Measurements from ENCODE around the gene TNNI2.

TNNI2 gene

DNA sequence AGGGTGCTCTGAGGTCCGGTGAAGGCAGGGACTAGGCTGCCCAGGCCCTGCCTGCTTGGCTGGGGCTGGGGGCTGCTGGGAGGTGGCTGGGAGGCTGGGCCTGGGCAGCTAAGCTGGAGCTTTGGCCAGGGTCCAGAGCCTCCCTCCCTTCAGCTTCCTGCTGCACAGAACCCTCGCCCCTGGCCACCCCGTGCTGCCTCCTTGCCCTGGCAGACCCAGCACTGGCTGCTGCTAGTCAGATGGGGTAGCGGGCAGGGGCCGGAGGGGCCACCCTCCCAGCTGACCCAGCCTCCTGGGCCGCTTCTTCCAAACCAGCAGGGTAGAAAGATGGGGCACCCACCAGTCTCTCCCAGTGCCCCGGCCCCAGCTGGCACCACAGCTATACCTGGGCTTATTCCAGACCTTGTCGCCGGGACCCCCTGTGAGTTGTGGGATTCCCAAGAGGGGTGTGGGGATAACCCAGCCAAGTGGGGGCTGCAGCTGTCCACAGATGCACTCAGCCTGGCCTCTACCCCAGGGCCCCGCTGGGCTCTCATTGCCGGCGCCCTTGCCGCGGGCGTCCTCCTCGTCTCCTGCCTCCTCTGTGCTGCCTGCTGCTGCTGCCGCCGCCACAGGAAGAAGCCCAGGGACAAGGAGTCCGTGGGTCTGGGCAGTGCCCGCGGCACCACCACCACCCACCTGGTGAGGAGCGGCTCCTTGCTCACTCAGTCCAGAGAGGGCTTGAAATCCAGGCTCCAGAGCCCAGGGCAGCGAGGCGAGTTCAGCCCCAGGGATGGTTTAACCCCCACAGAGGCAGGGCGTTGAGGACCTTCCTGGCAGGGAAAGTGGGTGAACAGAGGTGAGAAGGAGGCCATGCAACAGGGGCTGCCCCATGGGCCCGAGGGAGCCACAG, 3.8 kb upstream of the TNNI2 start, which contains the start of gene SYT8:
Gene SYT8 (plus strand): TSS at position 212 of the 892 bp plus-strand sequence. CDS start 116 bp downstream, at position 328.
- no peak for DNase-seq

DNA sequence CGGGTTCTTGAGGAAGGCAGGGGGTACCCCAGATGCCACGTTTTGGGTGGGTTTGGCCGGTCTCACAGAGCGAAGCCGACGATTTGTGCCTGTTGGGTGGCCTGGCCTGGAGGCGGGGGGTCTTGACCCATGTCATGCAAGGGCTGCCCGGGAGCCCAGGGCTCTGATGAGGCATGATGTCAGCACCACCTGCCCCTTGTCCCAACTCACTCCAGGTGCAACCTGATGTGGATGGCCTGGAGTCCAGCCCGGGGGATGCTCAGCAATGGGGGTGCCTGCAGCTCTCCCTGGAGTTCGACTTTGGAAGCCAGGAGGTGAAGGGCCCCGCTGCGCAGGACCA, 3.1 kb upstream of the TNNI2 start:
- DNase-seq: no peak

DNA sequence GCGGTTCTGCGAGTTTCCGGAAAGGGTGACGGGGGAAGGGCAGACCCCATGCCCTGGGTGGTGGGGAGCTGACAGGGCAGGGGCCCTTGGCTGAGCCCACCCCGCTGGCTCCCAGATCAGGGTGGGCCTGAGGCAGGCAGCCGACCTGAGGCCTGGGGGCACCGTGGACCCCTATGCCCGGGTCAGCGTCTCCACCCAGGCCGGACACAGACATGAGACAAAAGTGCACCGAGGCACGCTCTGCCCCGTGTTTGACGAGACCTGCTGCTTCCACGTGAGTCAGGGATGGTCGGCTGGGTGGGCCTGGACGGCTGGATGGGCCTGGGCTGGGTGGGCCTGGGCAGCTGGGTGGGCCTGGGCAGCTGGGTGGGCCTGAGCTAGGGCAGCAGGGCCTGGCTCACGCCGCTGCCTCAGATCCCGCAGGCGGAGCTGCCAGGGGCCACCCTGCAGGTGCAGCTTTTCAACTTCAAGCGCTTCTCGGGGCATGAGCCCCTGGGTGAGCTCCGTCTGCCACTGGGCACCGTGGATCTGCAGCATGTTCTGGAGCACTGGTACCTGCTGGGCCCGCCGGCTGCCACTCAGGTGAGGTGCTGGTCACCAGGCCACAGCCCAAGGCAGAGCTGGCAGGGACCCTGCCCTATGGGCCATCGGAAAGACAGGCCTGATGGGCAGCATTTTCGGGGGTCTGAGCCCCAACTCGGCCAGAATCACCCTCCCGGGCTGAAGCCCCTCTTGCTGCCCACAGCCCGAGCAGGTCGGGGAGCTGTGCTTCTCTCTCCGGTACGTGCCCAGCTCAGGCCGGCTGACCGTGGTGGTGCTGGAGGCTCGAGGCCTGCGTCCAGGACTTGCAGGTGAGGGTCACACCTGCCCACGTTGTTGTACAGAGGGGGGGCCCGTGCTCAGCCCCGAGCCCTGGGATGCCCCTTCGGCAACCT, 2.5 kb upstream of the TNNI2 start:
- no peak for DNase-seq

DNA sequence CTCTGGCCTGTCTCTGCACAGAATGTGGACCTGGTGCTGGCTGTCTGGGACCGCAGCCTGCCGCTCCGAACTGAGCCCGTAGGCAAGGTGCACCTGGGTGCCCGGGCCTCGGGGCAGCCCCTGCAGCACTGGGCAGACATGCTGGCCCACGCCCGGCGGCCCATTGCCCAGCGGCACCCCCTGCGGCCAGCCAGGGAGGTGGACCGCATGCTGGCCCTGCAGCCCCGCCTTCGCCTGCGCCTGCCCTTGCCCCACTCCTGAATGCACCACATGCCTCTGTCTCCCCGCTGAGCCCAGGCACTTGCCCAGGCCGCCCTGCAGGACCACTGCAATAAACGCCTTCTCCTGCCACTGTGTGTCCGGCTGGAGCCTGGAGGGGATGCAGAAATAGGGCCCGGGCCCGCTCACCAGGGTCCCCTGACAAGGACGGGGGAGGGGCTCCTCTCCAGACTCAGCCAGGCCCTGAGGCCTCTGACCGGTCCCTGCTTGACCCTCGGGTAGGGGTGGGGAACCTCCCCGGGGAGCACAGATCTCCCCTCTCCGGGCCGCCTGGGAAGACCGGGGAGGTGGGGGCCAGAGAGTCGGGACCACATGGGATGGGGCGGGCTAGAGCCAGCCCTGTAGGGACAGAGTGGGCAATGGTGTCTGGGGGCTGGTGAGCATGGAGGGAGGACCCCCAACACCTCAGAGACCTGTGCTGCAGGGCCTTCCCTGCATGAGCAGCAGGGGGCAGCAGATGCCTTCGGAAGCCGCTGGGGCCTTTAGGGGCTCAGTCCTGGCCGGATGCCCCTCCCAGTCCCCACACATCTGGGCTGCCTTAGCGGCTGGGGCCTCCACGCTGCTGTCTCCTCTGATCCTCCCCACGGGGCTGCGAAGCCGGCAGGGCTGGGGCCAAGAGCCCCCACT, 1.4 kb upstream of the TNNI2 start:
- DNase-seq: peak in 1 of 2 experiments; percentile 19

DNA sequence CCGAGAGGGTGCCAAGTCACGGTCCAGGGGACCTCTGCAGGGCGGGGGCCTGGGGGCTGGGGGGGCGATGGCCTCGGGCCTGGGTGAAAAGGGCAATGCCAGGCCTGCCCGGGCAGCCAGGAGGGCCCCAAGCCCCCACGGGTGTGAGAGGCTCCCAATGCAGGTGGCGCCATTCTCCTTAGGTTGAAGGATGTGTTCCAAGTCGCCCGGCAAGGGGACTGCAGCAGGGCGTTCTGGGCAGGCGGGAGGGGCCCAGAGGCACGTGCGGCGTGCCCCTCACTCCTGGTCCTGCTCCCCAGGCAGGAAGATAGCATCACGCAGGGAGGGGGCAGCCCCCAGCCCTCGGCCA, 730 bp upstream of the TNNI2 start:
- no peak for DNase-seq

DNA sequence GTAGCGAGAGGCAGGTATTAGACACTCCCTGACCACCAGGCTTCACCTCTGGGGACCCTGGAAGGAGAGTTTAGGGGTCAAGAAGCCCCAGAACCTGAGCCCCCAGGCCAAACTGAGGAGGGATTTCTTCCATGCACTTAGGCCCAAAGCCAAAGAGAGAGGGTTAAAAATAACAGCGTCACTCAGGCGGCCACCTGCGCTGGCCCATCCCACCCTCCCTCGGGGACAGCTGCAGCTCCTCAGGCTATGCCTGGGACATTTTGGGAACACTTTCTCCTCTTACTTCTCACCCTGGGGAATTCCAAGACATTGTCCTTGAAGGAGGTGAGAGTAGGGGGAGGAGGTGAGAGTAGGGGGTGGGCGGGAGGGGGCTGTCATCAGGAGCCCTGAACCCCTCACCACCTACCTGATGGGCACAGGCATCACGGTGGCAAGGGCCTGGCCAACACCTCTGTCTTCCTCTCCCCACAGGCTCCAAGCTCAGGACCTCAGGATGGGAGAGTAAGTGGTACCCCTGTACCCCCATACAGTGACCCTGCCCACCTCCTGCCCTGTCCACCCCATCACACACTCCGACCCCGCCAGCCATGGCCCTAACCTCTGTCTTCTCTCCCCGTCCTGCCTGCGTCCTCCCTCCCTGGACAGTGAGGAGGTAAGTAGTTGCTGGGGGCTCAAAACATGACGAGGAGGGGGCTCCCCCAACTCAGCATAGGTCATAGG, 583 bp downstream of the TNNI2 start:
- no peak for DNase-seq

DNA sequence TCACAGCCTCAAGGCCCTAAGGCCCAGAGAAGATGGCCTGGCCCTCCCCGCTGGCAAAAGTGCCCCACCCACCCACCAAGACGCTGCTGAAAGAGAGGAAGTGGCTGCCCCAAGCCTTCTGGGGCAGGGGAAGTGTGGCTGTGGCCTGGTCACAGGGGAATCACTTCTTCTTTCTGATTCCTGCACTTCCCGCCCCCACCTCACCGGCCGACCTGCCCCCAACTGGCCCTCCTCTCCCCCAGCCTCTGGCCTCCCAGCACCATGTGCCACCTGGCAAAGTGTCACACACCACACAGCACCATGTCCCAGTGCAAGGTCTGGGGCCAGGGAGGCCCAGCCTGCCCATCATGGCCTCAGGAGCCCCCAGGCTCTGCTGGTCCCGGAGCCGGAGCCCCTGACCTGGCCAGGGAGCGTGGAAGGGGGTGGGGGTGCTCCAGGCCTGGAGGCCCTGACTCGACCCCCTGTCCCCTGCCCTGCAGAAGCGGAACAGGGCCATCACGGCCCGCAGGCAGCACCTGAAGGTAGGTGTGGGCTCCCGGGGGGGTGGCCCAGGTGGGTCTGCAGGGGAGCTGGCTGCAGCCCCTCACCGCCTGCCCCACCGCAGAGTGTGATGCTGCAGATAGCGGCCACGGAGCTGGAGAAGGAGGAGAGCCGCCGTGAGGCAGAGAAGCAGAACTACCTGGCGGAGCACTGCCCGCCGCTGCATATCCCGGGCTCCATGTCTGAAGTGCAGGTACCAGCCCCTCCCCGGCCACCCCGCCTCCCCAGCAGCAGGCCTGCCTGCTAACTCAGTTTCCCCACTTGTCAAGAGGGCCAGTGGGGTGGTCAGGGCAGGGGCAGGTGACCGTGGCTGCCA, 1.4 kb downstream of the TNNI2 start:
- DNase-seq: no peak

DNA sequence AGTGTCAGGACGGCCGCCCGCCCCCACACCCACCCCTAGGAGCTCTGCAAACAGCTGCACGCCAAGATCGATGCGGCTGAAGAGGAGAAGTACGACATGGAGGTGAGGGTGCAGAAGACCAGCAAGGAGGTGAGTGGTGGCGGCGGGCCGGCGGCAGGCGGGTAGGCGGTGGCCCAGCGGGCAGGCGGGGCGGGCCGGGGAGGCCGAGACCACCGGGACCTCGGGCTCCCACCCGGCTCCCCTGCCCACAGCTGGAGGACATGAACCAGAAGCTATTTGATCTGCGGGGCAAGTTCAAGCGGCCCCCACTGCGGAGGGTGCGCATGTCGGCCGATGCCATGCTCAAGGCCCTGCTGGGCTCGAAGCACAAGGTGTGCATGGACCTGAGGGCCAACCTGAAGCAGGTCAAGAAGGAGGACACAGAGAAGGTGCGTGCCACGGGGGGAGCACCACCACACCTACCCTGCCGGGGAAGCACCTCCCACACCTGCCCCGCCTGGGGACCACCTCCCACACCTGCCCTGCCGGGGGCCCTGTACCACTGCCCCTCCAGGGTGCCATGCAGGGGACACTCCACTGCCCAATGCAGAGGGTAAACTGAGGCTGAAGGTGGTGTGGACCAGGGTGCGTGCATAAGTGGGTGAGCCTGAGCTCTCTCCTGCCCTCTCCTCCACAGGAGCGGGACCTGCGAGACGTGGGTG, 2.1 kb downstream of the TNNI2 start:
- DNase-seq: no peak

DNA sequence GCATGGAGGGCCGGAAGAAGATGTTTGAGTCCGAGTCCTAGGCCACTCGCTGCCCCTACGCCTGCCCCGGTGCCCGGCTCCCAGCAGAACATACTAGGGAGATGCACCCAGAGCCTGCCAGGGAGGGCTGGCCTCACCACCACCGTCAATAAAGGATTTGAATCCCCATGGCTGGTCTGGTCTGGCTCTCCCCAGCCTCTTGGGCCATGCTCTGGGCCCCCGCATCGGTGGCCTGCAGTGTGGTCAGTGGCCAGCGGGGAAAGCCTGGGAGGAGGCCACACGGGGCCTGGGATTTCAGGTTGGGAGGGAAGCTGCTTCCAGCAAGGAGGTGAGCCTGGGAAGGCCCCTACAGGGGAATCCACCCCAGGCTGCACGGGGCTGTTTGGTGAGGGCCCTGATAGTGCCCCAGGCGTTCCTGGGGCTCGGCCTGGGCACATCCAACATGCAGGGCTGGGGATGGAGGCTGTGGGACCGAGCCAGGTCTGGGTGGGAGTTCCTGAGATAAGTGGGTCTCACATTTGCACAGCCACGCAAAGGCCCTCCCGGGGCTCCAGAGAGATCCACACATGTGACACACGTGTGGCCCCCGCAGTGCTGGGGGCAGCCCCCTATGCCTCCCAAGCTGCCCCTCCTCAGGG, 2.8 kb downstream of the TNNI2 start:
- no peak for DNase-seq

DNA sequence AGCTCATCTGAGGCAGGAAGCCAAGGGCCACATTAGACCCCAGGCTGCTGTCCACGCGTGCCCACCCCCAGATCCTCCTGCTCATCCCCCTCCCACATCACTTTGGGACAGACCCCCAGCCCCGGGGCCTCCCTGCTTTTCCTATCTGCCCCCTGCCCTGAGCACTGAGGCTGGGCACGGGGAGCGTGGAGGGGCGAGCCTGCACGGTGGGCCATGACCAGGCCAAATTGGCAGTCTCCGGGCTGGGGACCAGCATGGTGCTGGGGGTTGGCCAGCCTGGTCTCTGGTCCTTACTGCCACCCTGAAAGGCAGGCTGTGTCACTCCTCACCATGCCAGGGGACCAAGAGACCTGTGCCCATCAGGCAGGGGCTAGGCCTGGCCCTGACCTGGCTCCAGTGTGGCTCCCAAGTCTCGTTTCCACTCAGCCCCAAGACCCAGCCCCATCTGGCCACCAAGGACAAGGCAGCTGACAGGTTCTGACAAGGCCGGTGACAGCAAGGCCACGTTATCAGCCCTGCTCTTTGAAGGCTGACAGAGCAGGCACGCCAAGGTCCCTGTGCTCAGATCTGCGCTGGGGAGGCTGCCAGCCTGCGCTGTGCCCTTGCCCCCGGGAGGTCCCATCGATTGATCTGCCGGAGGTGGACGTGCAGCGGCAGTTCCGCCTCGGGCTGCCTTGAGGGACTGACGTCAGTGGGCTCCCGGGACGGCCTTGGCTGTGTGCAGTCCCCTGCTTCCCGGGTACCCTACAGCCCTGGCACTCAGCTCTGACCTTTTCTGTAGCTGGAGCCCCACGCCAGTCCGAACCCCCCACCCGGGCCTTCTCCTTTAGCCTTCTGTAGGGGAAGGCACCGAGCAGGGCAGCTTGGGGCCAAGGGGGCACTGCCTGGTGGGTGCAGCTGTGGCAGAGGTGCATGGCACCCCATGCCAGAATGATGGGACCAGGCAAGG, 3.6 kb downstream of the TNNI2 start:
- DNase-seq: no peak

DNA sequence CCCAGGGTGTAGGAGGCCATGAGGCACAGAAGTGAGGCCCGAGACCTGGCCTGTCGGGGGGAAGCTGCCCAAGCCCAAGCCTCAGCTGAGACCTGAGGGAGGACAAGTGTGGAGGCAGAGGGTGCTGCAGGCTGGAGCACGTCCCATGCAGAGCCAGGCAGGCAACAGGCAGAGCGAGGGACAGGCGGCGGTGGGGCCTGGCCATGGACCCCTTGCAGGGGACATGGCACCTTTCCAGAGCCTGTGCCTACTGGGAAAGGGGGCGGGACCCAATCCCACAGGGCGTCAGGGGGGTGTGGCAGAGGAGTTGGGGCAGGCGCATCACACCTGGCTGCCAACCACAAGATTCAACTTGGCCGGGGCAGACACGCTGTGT, 4.3 kb downstream of the TNNI2 start:
- DNase-seq: no peak

DNA sequence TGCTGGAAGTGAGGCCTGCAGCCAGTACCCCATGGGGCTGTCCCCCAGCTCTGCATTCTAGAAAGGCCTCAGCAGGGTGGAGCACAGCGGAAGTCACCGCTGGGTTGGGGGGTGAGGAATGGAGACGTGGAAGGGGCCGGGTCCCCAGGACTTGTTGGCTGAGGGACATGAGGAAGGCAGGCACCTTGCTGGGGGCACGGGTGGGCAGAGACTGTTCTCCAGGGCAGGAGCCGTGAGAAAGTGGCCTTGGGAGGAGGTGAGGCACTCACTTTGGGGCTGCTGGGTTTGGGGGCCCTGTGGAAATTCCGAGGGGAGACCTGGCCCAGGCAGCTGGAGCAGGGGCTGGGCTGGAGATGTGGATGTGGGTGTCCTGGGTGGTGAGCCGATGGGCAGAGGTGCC, 5.0 kb downstream of the TNNI2 start:
- no peak for DNase-seq

DNA sequence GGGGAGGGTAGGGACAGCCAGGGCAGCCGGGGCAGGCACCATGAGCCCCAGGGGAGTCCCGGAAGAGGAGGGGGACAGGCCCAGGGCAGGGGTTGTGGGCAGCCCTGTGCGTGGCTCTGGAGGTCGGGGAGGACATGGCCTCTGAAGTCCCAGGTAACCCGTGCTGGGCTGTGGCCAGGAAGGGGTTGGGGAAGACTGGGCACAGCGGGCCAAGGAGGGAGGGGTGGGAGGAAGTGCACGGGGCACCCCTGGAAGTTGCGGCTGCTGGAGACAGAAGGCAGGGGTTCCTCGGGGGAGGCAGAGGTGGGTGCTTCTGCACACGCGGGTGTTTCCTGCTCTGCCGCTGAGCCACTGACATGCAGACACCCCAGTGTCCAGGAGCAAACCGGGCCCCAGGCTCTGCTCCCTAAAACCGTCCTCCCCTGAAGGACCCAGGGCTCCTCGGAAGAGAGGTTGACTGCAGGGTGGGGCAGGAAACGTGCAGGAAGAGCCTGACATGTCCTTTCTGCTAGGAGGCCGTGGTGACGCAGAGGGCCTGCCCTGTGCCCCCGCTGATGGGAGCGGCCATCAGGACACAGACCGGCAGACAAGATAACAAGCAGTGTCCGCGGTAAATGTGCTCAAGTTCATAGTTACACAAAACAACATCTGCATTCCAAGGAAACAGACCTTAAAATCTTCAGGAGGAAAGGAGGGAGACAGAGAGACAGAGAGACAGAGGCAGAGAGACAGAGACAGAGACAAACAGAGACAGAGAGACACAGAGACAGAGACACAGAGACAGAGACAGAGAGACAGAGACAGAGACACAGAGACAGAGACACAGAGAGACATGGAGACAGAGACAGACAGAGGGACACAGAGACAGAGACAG, 5.7 kb downstream of the TNNI2 start:
- no peak for DNase-seq

DNA sequence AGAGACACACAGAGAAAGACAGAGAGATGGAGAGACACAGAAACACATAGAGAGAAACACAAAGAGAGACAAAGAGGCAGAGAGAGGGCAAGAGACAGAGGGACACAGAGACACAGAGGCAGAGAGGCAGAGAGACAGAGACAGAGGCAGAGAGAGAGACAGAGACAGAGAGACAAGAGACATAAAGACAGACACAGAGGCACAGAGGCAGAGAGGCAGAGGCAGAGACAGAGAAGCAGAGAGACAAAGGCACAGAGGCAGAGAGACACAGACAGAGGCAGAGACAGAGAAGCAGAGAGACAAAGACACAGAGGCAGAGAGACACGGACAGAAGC, 6.3 kb downstream of the TNNI2 start:
- no peak for DNase-seq

DNA sequence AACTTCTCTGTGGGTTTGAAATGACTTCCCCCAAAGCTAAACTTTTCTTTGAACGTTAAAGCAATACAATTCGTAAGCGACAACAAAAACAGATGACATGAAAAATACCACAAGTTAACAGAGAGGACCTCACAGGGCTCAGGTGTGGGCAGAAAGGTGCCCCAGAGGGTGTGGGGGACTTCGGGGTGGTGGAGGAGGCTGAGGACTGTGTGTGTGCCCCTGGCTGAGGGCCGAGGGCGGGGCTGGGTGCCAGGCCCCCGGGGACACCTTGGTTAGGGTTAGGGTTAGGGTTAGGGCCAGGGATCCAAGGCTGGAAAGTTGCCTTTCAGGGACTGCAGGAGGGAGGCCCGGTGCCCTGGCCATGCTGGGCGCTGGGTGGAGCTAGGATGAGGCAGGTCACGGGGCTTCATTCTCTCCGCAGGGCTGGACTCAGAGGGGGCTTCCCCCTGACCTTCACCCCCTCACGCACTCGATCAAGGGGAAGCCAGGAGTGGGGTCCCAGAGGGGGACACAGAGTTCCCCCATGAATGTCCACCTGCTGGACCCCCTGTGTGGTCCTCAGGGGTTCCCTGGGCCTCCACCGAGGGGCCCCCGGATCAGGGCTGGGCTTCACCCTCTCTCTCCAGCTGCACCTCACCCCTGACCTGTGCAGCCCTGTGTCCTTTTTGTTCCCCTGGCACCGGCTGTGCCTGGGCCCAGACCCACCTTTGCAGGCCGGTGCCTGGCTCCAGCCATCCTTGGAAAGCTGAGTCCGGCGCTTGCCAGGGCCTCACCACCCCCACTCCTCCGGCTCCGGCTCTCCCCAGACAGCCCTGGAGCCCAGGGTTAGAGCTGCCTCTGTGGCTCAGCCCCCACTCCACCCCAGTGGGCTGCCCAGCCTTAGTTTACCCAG, 7.0 kb downstream of the TNNI2 start:
- DNase-seq: no peak

DNA sequence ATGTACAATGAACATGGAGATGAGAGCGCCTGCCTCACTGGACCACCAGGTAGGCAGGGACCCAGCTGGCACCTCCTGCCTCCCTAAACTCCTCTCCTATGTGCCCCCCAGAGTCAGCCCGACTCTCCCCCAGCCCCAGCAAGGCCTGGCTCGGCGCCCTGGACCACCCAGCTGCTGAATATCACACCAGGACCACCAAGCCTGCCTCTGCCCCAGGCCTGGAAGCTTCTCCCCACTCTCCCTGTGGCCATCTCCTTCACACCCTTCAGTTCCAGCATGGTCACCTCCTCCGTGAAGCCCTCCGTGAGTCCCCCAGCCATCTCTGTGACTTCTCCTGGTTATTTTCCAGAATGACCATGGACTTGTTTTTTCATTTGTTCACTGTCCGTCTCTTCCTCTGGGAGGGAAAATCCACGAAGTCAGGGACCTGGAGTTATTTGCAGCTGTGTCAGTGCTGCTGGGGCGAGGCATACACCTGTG, 7.7 kb downstream of the TNNI2 start:
- no peak for DNase-seq
